B cell (primary cell): ENCODE results near the gene GMNC.

Source experiments
- CTCF ChIP-seq: fragments of 200-600 bp; IDR thresholded peaks from one replicate; pipeline ENCODE4 v1.8.0; 2022; ENCODE audit warnings: antibody characterized with exemption, mild to moderate bottlenecking
- EZH2 ChIP-seq: IDR thresholded peaks from 2 replicates; pipeline ENCODE4 v1.6.1; 2012; ENCODE audit warnings: borderline replicate concordance, low read depth, mild to moderate bottlenecking, moderate library complexity, low read length; ENCODE audit not compliant: insufficient read depth, poor library complexity, severe bottlenecking

DNA sequence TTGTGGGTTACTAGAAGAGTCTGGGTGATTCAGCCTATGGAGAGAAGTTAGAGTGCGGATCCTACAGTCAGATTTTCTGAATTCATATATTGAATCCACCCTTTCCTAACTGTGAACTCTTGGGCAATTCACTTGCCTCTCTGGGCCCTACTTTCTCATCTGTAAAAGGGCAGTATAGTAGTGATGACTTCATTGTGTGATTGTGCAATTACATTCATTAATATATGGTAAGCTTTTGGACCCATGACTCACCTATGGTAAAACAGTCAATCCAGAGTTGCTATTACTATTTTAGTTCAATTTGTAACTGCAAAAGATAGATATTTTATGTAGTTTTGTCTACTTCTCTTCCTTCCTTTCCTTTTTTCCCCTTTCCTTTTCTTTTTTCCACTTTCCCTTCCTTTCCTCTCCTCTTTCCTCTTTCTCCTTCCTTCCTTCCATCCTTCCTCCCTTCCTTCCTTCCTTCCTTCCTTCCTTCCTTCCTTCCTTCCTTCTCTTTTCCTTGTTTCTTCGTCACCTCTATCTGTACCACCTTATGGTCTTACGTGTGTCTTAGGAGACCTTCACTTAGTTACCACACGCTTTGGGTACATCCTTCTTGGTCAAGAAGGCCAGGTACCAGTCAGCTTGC, 37.0 kb downstream of the GMNC start:
- TF ChIP-seq CTCF (no peak), EZH2 (no peak)
